ENCODE data around the gene FOLR1. TPM values are rescaled to one million over a fixed set of nuclear protein-coding genes. Genes with fewer than 3 reads are reported as not detected.

The FOLR1 gene
- total RNA-seq, 2 donors from 2014 or later: 0.52 to 3.0 TPM

- 81 to 85% methylated on average over 7 to 20 of the region's 22 CpGs for WGBS, 2 donors
- no peak overlapping the region for H3K27ac ChIP-seq
- peaks cover 0 to 3% of the 10 kb centered on the region in 2 donors for H3K36me3 ChIP-seq (replicated peaks in 1 of 2; ENCODE audit: insufficient read depth in 1 of 2, low read depth in 2 of 2)
- ATAC-seq (no peak), DNase-seq (no peak)
- intact Hi-C loops (cut with DNase I): no loop called here
- peaks cover 0 to 17% of the 10 kb centered on the region in 2 donors for H3K27me3 ChIP-seq
- H3K4me3 ChIP-seq: no peak overlapping the region
- no peaks in the 10 kb centered on the region for H3K9me3 ChIP-seq
- H3K4me1 ChIP-seq: peaks cover 22% of the 10 kb centered on the region
- TF ChIP-seq POLR2A (IDR thresholded peaks at IDR 0.05): no peak
- TF ChIP-seq CTCF (IDR thresholded peaks at IDR 0.05): no peak
Measured at GRCh38 chr11:72237112-72237931, 45.4 kb downstream of the FOLR1 start.

- peak; percentile 61 to 62 (median 62) for DNase-seq
- H3K27ac ChIP-seq: no peak overlapping the region
Measured at GRCh38 chr11:72238040-72238450, 46.1 kb downstream of the FOLR1 start.

GRCh38 chr11:72238492-72239312, 46.8 kb downstream of the FOLR1 start:
- Histone ChIP-seq H3K27me3 (peaks cover 0 to 26% of the 10 kb centered on the region in 2 donors), H3K9me3 (no peaks in the 10 kb centered on the region), H3K4me1 (peaks cover 22% of the 10 kb centered on the region), H3K36me3 (replicated peaks in 1 of 2; ENCODE audit: insufficient read depth in 1 of 2, low read depth in 2 of 2) (peaks cover 0 to 2% of the 10 kb centered on the region in 2 donors), H3K4me3 (no peak overlapping the region), H3K27ac (no peak overlapping the region)
- TF ChIP-seq CTCF (IDR thresholded peaks at IDR 0.05): no peak
- TF ChIP-seq POLR2A (IDR thresholded peaks at IDR 0.05): no peak
- DNase-seq (no peak), ATAC-seq (no peak)
- intact Hi-C loops (cut with DNase I): no loop called here
- WGBS, 2 donors: 67 to 75% methylated on average over 21 to 28 of the region's 28 CpGs

More at GRCh38 chr11:72238040-72238450, 46.1 kb downstream of the FOLR1 start:
- 36 to 39% methylated on average over 9 to 16 of the region's 16 CpGs for WGBS, 2 donors
- H3K9me3 ChIP-seq: no peaks in the 10 kb centered on the region
- intact Hi-C loops (cut with DNase I): no loop called here
- H3K4me3 ChIP-seq: no peak overlapping the region
- peak; percentile 65 for ATAC-seq
- H3K36me3 ChIP-seq (replicated peaks in 1 of 2; ENCODE audit: insufficient read depth in 1 of 2, low read depth in 2 of 2): peaks cover 0 to 2% of the 10 kb centered on the region in 2 donors
- TF ChIP-seq POLR2A (IDR thresholded peaks at IDR 0.05) (no peak), CTCF (IDR thresholded peaks at IDR 0.05) (peak in 6 of 7 experiments; percentile 61 to 76 (median 64))
- H3K4me1 ChIP-seq: peaks cover 22% of the 10 kb centered on the region
- peaks cover 0 to 19% of the 10 kb centered on the region in 2 donors for H3K27me3 ChIP-seq

GRCh38 chr11:72239313-72239848, 47.4 kb downstream of the FOLR1 start:
- no peak overlapping the region for H3K27ac ChIP-seq
- H3K36me3 ChIP-seq (replicated peaks in 1 of 2; ENCODE audit: insufficient read depth in 1 of 2, low read depth in 2 of 2): no peaks in the 10 kb centered on the region
- DNase-seq: no peak
- no peak overlapping the region for H3K4me3 ChIP-seq
- H3K27me3 ChIP-seq: peaks cover 0 to 32% of the 10 kb centered on the region in 2 donors
- TF ChIP-seq POLR2A (IDR thresholded peaks at IDR 0.05) (no peak), CTCF (IDR thresholded peaks at IDR 0.05) (no peak)
- peaks cover 28% of the 10 kb centered on the region for H3K4me1 ChIP-seq
- WGBS, 2 donors: 13% methylated on average over 9 to 24 of the region's 25 CpGs
- no peak for ATAC-seq
- H3K9me3 ChIP-seq: no peaks in the 10 kb centered on the region
- intact Hi-C loops (cut with DNase I): no loop called here

Measured in body of pancreas (tissue), 4 donors.